Psoas muscle (tissue), 8 donors: Measurements from ENCODE around the gene MTRF1L. TPM values are rescaled to one million over a fixed set of nuclear protein-coding genes. Genes with fewer than 3 reads are reported as not detected.

Experiments used
- ATAC-seq, 4 donors: fragments of 200-7000 bp; cut with Tn5 transposase; one replicate each; pipeline ENCODE4 v1.9.1; 2020; ENCODE audit warnings: moderate library complexity in 3 of 4, mild to moderate bottlenecking in 2 of 4
- DNase-seq, 2 donors: peaks; one replicate each; pipeline ENCODE4 v3.0.0-alpha.2; 2020
- H3K27ac ChIP-seq: fragments of 200-600 bp; one replicate; pipeline ENCODE4 v1.8.0; 2022
- H3K27me3 ChIP-seq, 3 donors: fragments of 200-600 bp in 1 of 3; one replicate each; pipeline versions ENCODE4 v1.6.1 to v1.8.0; 2013 to 2022; ENCODE audit warnings: low read length in 2 of 3, mild to moderate bottlenecking in 2 of 3, moderate library complexity in 1 of 3; ENCODE audit not compliant: insufficient read depth in 3 of 3
- H3K36me3 ChIP-seq, 2 donors: fragments of 200-600 bp in 1 of 2; one replicate each; pipeline versions ENCODE4 v1.6.1 to v1.8.0; 2013 to 2022; ENCODE audit warnings: low read depth in 1 of 2, mild to moderate bottlenecking in 1 of 2, moderate library complexity in 1 of 2; ENCODE audit not compliant: insufficient read depth in 1 of 2
- H3K4me1 ChIP-seq: fragments of 200-600 bp; one replicate; pipeline ENCODE4 v1.8.0; 2022
- H3K4me3 ChIP-seq: fragments of 200-600 bp; one replicate; pipeline ENCODE4 v1.8.0; 2022; ENCODE audit warnings: mild to moderate bottlenecking
- H3K9me3 ChIP-seq: fragments of 200-600 bp; one replicate; pipeline ENCODE4 v1.8.0; 2022
- WGBS, 3 donors: extraction: QIAGEN DNeasy Blood & Tissue Kit; methylation state at CpG; one replicate each; pipeline versions ENCODE4 v1.1.6 to v1.1.7; 2013; 5-methylcytosine and 5-hydroxymethylcytosine counted together
- intact Hi-C, 2 donors: fragments of 100-400 bp; cut with DNase I; formaldehyde crosslinking; loops; one replicate each; pipeline versions ENCODE4 v1.11.0 to v1.14.2; 2022
- polyA plus RNA-seq, 3 donors: library from polyadenylated mRNA; stranded (reverse); fragments of 200-250 nt; gene quantifications; one replicate each; pipeline ENCODE4 v1.2.3, GENCODE V29; 2013
- total RNA-seq, 4 donors: library from RNA; stranded (reverse); fragmentation: NEBNext Ultra II Directional in 2 of 4; extraction: Animal tissue kit (Norgen Biotek cat#: 25700) in 2 of 4; gene quantifications; one replicate each; pipeline versions ENCODE4 v1.2.1 to v1.2.4, GENCODE V29; 2021 to 2023
- TF ChIP-seq, protein P1 (sequence below): fragments of 200-600 bp; IDR thresholded peaks from one replicate; pipeline ENCODE4 v1.8.0; 2022; ENCODE audit warnings: antibody characterized with exemption
- donor health status: healthy with polysubstance abuse.
- donor health status: DM: no; HTN: no; CAD: no; lungs with moderate emphysema.
- donor health status: Bipolar disorder and iron deficiency.
- donor health status: healthy.
- donor health status: DM: yes; HTN: yes; CAD: no.
- donor health status: DM: no; HTN: no; CAD: no.
- donor health status: DM: no; HTN: no; CAD: no.
- donor health status: DM: yes; HTN: yes; CAD: no.

Gene MTRF1L
- total and polyA plus RNA-seq, 7 donors: 20.3 to 55.9 (median 28.9) TPM

DNA sequence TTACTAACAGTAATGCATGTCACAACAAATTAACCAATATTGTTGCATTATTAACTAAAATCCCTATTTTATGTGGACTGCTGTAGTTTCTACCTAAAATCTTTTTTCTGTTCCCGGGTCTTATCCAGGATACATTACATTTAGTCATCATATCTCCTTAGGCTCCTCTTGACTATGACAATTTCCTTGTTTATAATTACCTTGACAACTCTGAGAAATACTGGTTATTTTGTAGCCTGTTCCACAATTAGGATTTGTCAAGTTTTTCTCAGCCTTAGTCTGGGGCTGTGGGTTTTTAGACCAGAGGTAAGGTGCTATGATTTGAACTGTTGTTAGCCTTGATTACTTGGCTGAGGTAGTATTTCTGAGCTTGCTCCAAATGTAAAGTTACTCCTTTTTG lies 23.4 kb downstream of the MTRF1L start:
- ATAC-seq (no peak), DNase-seq (no peak)
- H3K27ac ChIP-seq: no peak overlapping the region
- H3K4me3 ChIP-seq: no peak overlapping the region
- no peaks in the 10 kb centered on the region for H3K9me3 ChIP-seq
- TF ChIP-seq, protein P1, sequence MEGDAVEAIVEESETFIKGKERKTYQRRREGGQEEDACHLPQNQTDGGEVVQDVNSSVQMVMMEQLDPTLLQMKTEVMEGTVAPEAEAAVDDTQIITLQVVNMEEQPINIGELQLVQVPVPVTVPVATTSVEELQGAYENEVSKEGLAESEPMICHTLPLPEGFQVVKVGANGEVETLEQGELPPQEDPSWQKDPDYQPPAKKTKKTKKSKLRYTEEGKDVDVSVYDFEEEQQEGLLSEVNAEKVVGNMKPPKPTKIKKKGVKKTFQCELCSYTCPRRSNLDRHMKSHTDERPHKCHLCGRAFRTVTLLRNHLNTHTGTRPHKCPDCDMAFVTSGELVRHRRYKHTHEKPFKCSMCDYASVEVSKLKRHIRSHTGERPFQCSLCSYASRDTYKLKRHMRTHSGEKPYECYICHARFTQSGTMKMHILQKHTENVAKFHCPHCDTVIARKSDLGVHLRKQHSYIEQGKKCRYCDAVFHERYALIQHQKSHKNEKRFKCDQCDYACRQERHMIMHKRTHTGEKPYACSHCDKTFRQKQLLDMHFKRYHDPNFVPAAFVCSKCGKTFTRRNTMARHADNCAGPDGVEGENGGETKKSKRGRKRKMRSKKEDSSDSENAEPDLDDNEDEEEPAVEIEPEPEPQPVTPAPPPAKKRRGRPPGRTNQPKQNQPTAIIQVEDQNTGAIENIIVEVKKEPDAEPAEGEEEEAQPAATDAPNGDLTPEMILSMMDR: no peak
- intact Hi-C loops: no loop called here
- H3K36me3 ChIP-seq: peaks cover 0 to 14% of the 10 kb centered on the region in 2 donors
- WGBS, 3 donors: 78 to 90% (median 84%) methylated on average over 1 of the region's 1 CpG
- H3K4me1 ChIP-seq: peaks cover 11% of the 10 kb centered on the region
- H3K27me3 ChIP-seq: no peaks in the 10 kb centered on the region

DNA sequence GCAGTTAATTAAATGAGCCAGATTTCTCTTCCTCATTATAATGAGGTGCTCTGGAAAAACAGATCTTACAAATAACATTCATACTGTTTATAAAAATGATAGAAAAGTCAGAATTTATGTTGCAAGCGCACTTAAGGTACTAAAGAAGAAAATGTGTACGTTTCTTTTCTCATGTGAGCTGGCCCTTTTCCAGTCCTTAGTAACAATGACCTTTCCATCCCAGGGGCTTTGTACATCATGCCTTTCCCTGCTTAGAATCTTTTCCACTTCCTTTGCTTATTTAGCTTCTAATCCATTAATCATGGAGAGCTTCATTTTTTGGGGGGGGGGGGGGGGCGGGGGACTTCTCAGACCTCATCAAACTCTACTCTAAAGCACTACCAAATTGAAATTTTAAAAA lies 24.5 kb downstream of the MTRF1L start:
- no peaks in the 10 kb centered on the region for H3K9me3 ChIP-seq
- intact Hi-C loops: no loop called here
- peaks cover 0 to 25% of the 10 kb centered on the region in 2 donors for H3K36me3 ChIP-seq
- ATAC-seq: no peak
- WGBS, 3 donors: 52 to 78% (median 77%) methylated on average over 3 of the region's 3 CpGs
- H3K27me3 ChIP-seq: no peaks in the 10 kb centered on the region
- H3K4me1 ChIP-seq: peaks cover 11% of the 10 kb centered on the region
- no peak for DNase-seq
- no peak overlapping the region for H3K27ac ChIP-seq
- TF ChIP-seq, protein P1: no peak
- no peak overlapping the region for H3K4me3 ChIP-seq

GRCh38 chr6:152977556-152977955 lies 25.0 kb downstream of the MTRF1L start:
- Histone ChIP-seq H3K27ac (no peak overlapping the region), H3K36me3 (peaks cover 0 to 30% of the 10 kb centered on the region in 2 donors), H3K4me1 (peaks cover 9% of the 10 kb centered on the region), H3K27me3 (no peaks in the 10 kb centered on the region), H3K9me3 (no peaks in the 10 kb centered on the region), H3K4me3 (no peak overlapping the region)
- TF ChIP-seq, protein P1: no peak
- intact Hi-C loops: no loop called here
- ATAC-seq (no peak), DNase-seq (no peak)

DNA sequence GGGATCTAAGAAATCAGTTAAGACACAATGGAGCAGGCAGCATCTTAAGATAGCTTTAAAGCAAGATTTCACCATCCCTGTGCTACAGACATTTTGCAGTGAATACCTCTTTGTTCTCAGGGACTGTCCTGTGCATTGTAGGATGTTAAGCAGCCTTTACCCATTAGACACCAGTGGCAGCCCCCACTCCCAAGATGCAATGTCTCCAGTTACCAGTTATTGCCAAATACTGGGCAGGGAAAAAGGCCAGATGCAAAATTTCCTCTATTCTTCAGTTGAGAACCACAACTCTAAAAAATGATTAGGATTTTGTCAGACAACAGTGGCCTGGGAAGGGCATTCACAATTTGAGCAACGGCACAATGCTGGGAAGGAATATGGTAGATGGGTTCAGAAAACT lies 25.8 kb downstream of the MTRF1L start:
- TF ChIP-seq, protein P1: no peak
- DNase-seq (no peak), ATAC-seq (no peak)
- intact Hi-C loops: no loop called here
- 91 to 100% (median 93%) methylated on average over 1 of the region's 1 CpG for WGBS, 3 donors
- Histone ChIP-seq H3K27ac (no peak overlapping the region), H3K9me3 (no peaks in the 10 kb centered on the region), H3K4me3 (no peak overlapping the region), H3K27me3 (no peaks in the 10 kb centered on the region), H3K4me1 (peaks cover under 1% of the 10 kb centered on the region), H3K36me3 (peaks cover 0 to 38% of the 10 kb centered on the region in 2 donors)

GRCh38 chr6:152975204-152975915 lies 27.1 kb downstream of the MTRF1L start:
- no peaks in the 10 kb centered on the region for H3K4me1 ChIP-seq
- ATAC-seq (no peak), DNase-seq (no peak)
- intact Hi-C loops: no loop called here
- H3K27me3 ChIP-seq: no peaks in the 10 kb centered on the region
- WGBS, 3 donors: 93 to 95% (median 93%) methylated on average over 4 of the region's 4 CpGs
- H3K4me3 ChIP-seq: no peak overlapping the region
- peaks cover 0 to 52% of the 10 kb centered on the region in 2 donors for H3K36me3 ChIP-seq
- H3K9me3 ChIP-seq: no peaks in the 10 kb centered on the region
- TF ChIP-seq, protein P1: no peak
- no peak overlapping the region for H3K27ac ChIP-seq
